ENCODE measurements around the gene EHMT1. TPM values are rescaled to one million over a fixed set of nuclear protein-coding genes. Genes with fewer than 3 reads are reported as not detected.
A peak's percentile ranks its signal among the peaks of the same experiment; 100 is the strongest.
"Not testable (repeated sequence)": the region's sequence is repeated elsewhere in the genome, so short reads cannot be mapped to it uniquely, and the experiment has no call there.

The EHMT1 gene
- total RNA-seq, 1 donor from 2014 or later, result 30.5 TPM

- no peak for DNase-seq (ENCODE audit: missing footprints)
- ATAC-seq, result no peak
- intact Hi-C loops (cut with DNase I), result no loop called here
Measured at GRCh38 chr9:137589441-137590122, 29.2 kb upstream of the EHMT1 start.

GRCh38 chr9:137590123-137590468 lies 28.7 kb upstream of the EHMT1 start:
- ATAC-seq, result no peak
- intact Hi-C loops (cut with DNase I), result no loop called here
- no peak for DNase-seq (ENCODE audit: missing footprints)

- ATAC-seq (peak; percentile 99), DNase-seq (ENCODE audit: missing footprints) (peak; percentile 95)
- intact Hi-C loops (cut with DNase I), result no loop called here
Measured at GRCh38 chr9:137590469-137591383, 28.1 kb upstream of the EHMT1 start, which contains the start of gene ZMYND19. TSS of gene ZMYND19 (minus strand) at chr9:137590512. CDS start at chr9:137590263, 249 bp downstream.

- intact Hi-C loops (cut with DNase I), result no loop called here
- ATAC-seq, result no peak
- DNase-seq (ENCODE audit: missing footprints), result no peak
Measured at GRCh38 chr9:137592767-137593166, 26.0 kb upstream of the EHMT1 start.

GRCh38 chr9:137593176-137593575 lies 25.6 kb upstream of the EHMT1 start:
- intact Hi-C loops (cut with DNase I), result no loop called here
- DNase-seq (ENCODE audit: missing footprints), result no peak
- no peak for ATAC-seq

- DNase-seq (ENCODE audit: missing footprints); ATAC-seq; intact Hi-C loops (cut with DNase I): not testable (repeated sequence)
Measured at GRCh38 chr9:137596577-137596976, 22.2 kb upstream of the EHMT1 start.

- DNase-seq (ENCODE audit: missing footprints) (no peak), ATAC-seq (no peak)
- intact Hi-C loops (cut with DNase I), result no loop called here
Measured at GRCh38 chr9:137598943-137599342, 19.9 kb upstream of the EHMT1 start.

GRCh38 chr9:137602661-137603060 lies 16.1 kb upstream of the EHMT1 start:
- DNase-seq (ENCODE audit: missing footprints) (peak; percentile 70), ATAC-seq (no peak)
- intact Hi-C loops (cut with DNase I), result no loop called here

GRCh38 chr9:137603879-137604278 lies 14.9 kb upstream of the EHMT1 start:
- ATAC-seq (no peak), DNase-seq (ENCODE audit: missing footprints) (peak; percentile 9)
- intact Hi-C loops (cut with DNase I), result loop anchor here (2.0 kb wide), 1 partner anchor 25 kb away; the partner anchor contains the start of gene DPH7

- peak; percentile 64 for DNase-seq (ENCODE audit: missing footprints)
- ATAC-seq, result peak; percentile 9
- intact Hi-C loops (cut with DNase I), result loop anchor here (1.0 to 2.0 kb wide), 2 partner anchors 14 to 26 kb away; partner anchors contain the start of gene DPH7
Measured at GRCh38 chr9:137604345-137605086, 14.3 kb upstream of the EHMT1 start.

- peak; percentile 88 for ATAC-seq
- DNase-seq (ENCODE audit: missing footprints), result peak; percentile 97
- intact Hi-C loops (cut with DNase I), result loop anchor here (1.0 to 2.0 kb wide), 2 partner anchors 13 to 27 kb away; partner anchors contain the start of gene DPH7
Measured at GRCh38 chr9:137605121-137606004, 13.4 kb upstream of the EHMT1 start, which contains the start of gene ARRDC1. TSS of gene ARRDC1 (plus strand) at chr9:137605686. CDS start at chr9:137605718, 32 bp downstream.

GRCh38 chr9:137606005-137606621 lies 12.7 kb upstream of the EHMT1 start:
- intact Hi-C loops (cut with DNase I), result no loop called here
- DNase-seq (ENCODE audit: missing footprints), result no peak
- no peak for ATAC-seq

- no peak for ATAC-seq
- peak; percentile 79 for DNase-seq (ENCODE audit: missing footprints)
- intact Hi-C loops (cut with DNase I), result no loop called here
Measured at GRCh38 chr9:137606734-137607138, 12.1 kb upstream of the EHMT1 start.

- ATAC-seq (no peak), DNase-seq (ENCODE audit: missing footprints) (peak; percentile 66)
- intact Hi-C loops (cut with DNase I), result no loop called here
Measured at GRCh38 chr9:137607141-137607857, 11.5 kb upstream of the EHMT1 start.

GRCh38 chr9:137610944-137611343 lies 7.9 kb upstream of the EHMT1 start:
- intact Hi-C loops (cut with DNase I), result no loop called here
- ATAC-seq (no peak), DNase-seq (ENCODE audit: missing footprints) (peak; percentile 40)

GRCh38 chr9:137611623-137612609 lies 6.9 kb upstream of the EHMT1 start:
- DNase-seq (ENCODE audit: missing footprints) (peak; percentile 64), ATAC-seq (peak; percentile 40)
- intact Hi-C loops (cut with DNase I), result no loop called here
